Measurements from ENCODE around the gene CMIP. TPM values are rescaled to one million over a fixed set of nuclear protein-coding genes. Genes with fewer than 3 reads are reported as not detected.

The CMIP gene
- total RNA-seq, 1 experiment from 2014 or later: 48.2 TPM

- H3K18ac ChIP-seq (ENCODE audit: insufficient read length, low read depth, low read length): no peak overlapping the region
- no peak overlapping the region for H4K91ac ChIP-seq (ENCODE audit: insufficient read length, low read depth, low read length)
- Mint-ChIP-seq H3K4me1 (peaks cover 43 to 46% of the 10 kb centered on the region in 2 experiments), H3K27ac (peak overlapping the region; percentile 6 to 20 (median 15); a peak in 4 of 7 replicates), H3K4me3 (no peak overlapping the region; a peak in 1 of 5 replicates), H3K27me3 (ENCODE audit: low read depth) (no peaks in the 10 kb centered on the region), H3K9me3 (no peaks in the 10 kb centered on the region), H3K36me3 (ENCODE audit: insufficient read depth in 1 of 3, low read depth in 3 of 3) (no peaks in the 10 kb centered on the region; a peak in 2 of 7 replicates)
- no peak overlapping the region for H2BK12ac ChIP-seq (ENCODE audit: insufficient read length, low read depth, low read length)
- no peak overlapping the region for H2AFZ ChIP-seq (ENCODE audit: low read length)
- H3K9me3 ChIP-seq (ENCODE audit: control insufficient read depth, low read depth, low read length): no peaks in the 10 kb centered on the region
- DNase-seq: no peak
- no peak overlapping the region for H3K56ac ChIP-seq (ENCODE audit: insufficient read length, low read depth, low read length)
- no peaks in the 10 kb centered on the region for H4K20me1 ChIP-seq (ENCODE audit: control insufficient read depth, insufficient read depth, insufficient read length)
- no peak for TF ChIP-seq CTCF (conservative IDR thresholded peaks at IDR 0.05)
- H3T11ph ChIP-seq (ENCODE audit: low read length): no peak overlapping the region
- H3K9ac ChIP-seq (ENCODE audit: extremely low read depth, insufficient read length, low read length): no peak overlapping the region
- H3K79me1 ChIP-seq (ENCODE audit: insufficient read depth, low read depth, low read length, poor library complexity, severe bottlenecking): peaks cover 5% of the 10 kb centered on the region
- H3K79me2 ChIP-seq (ENCODE audit: insufficient read depth, low read length): peaks cover 5% of the 10 kb centered on the region; the same call in 1 of the 2 replicates
- H4K5ac ChIP-seq (ENCODE audit: insufficient read length, low read depth, low read length): no peak overlapping the region
- no peak overlapping the region for H2BK120ac ChIP-seq (ENCODE audit: low read depth, low read length, poor library complexity, severe bottlenecking)
- no peak overlapping the region for H2BK5ac ChIP-seq (ENCODE audit: insufficient read length, low read length)
- no peak overlapping the region for H3K4me2 ChIP-seq (ENCODE audit: insufficient read depth, insufficient read length, low read length)
- H4K8ac ChIP-seq (replicated peaks; ENCODE audit: insufficient read length, low read depth, low read length): no peak overlapping the region
- no peak overlapping the region for H2BK15ac ChIP-seq (ENCODE audit: low read depth, low read length)
- no peak overlapping the region for H2AK5ac ChIP-seq (ENCODE audit: insufficient read length, low read length)
- H3K14ac ChIP-seq (ENCODE audit: insufficient read depth, low read length): no peak overlapping the region
- no peaks in the 10 kb centered on the region for H3K23me2 ChIP-seq (ENCODE audit: insufficient read length, low read depth, low read length, poor library complexity, severe bottlenecking)
- peaks cover 3% of the 10 kb centered on the region; the same call in 1 of the 2 replicates for H3K4me1 ChIP-seq (ENCODE audit: insufficient read depth, low read length)
- no peak overlapping the region for H3K4ac ChIP-seq (ENCODE audit: low read depth, low read length)
- WGBS (ENCODE audit: extremely low coverage, insufficient read length, low lambda C conversion rate): no CpG with 5 or more reads among the region's 18 CpGs
- no peak overlapping the region for H3K23ac ChIP-seq (ENCODE audit: insufficient read length, low read depth, low read length)
- H3K27me3 ChIP-seq (ENCODE audit: insufficient read depth, low read length): no peaks in the 10 kb centered on the region
- H3K27ac ChIP-seq (ENCODE audit: insufficient read length, low read depth, low read length): no peak overlapping the region
- no peak overlapping the region for H2BK20ac ChIP-seq (ENCODE audit: low read depth, low read length, poor library complexity, severe bottlenecking)
Measured at GRCh38 chr16:81539009-81539758, 94.6 kb downstream of the CMIP start.

All from H9 (cell line).